Measurements from ENCODE around the gene FXN.
"Not testable (repeated sequence)": the region's sequence is repeated elsewhere in the genome, so short reads cannot be mapped to it uniquely, and the experiment has no call there.

DNA sequence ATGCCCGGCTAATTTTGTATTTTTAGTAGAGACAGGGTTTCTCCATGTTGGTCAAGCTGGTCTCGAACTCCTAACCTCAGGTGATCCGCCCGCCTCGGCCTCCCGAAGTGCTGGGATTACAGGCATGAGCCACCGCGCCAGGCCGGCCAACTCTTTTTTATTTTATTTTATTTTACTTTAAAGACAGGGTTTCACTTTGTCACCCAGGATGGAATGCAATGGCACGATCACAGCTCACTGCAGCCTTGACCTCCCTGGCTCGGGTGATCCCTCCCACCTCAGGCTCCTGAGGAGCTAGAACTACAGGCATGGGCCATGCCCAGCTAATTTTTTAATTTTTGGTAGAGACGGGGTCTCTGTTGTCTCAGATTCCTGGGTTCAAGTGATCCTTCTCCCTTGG, 15.4 kb downstream of the FXN start:
- TF ChIP-seq, protein P1, sequence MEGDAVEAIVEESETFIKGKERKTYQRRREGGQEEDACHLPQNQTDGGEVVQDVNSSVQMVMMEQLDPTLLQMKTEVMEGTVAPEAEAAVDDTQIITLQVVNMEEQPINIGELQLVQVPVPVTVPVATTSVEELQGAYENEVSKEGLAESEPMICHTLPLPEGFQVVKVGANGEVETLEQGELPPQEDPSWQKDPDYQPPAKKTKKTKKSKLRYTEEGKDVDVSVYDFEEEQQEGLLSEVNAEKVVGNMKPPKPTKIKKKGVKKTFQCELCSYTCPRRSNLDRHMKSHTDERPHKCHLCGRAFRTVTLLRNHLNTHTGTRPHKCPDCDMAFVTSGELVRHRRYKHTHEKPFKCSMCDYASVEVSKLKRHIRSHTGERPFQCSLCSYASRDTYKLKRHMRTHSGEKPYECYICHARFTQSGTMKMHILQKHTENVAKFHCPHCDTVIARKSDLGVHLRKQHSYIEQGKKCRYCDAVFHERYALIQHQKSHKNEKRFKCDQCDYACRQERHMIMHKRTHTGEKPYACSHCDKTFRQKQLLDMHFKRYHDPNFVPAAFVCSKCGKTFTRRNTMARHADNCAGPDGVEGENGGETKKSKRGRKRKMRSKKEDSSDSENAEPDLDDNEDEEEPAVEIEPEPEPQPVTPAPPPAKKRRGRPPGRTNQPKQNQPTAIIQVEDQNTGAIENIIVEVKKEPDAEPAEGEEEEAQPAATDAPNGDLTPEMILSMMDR (IDR thresholded peaks at IDR 0.05; ENCODE audit: insufficient read depth, low read length, poor library complexity, severe bottlenecking) = not testable (repeated sequence)
- not testable (repeated sequence) for TF ChIP-seq EZH2phosphoT487 (conservative IDR thresholded peaks at IDR 0.05; ENCODE audit: low read length)
